Endometrium (tissue), 2 donors: Measurements from ENCODE around the gene TTLL8.

Source experiments
- FAIRE-seq: peaks from 2 replicates; lab custom pipeline; 2012; peaks lifted over from hg19 to GRCh38; lab: Jason Lieb, UNC
- donor health status: control.
- donor health status: control.

TTLL8 gene

GRCh38 chr22:50082961-50083461, 24.9 kb upstream of the TTLL8 start:
- no peak for FAIRE-seq

- no peak for FAIRE-seq
Observed at GRCh38 chr22:50082197-50082715, 24.2 kb upstream of the TTLL8 start.

- no peak for FAIRE-seq
Observed at GRCh38 chr22:50081426-50082196, 23.5 kb upstream of the TTLL8 start.

GRCh38 chr22:50080077-50080465, 22.0 kb upstream of the TTLL8 start:
- no peak for FAIRE-seq

- no peak for FAIRE-seq
Observed at GRCh38 chr22:50078761-50079160, 20.7 kb upstream of the TTLL8 start.

- no peak for FAIRE-seq
Observed at GRCh38 chr22:50078246-50078645, 20.1 kb upstream of the TTLL8 start.

GRCh38 chr22:50076646-50077535, 18.8 kb upstream of the TTLL8 start:
- FAIRE-seq, result no peak

GRCh38 chr22:50074551-50075530, 16.7 kb upstream of the TTLL8 start:
- FAIRE-seq, result no peak

GRCh38 chr22:50074056-50074455, 16.0 kb upstream of the TTLL8 start:
- no peak for FAIRE-seq

- FAIRE-seq, result no peak
Observed at GRCh38 chr22:50072714-50073538, 14.8 kb upstream of the TTLL8 start.

- no peak for FAIRE-seq
Observed at GRCh38 chr22:50072167-50072555, 14.1 kb upstream of the TTLL8 start.

GRCh38 chr22:50071432-50072166, 13.5 kb upstream of the TTLL8 start:
- FAIRE-seq, result no peak

- no peak for FAIRE-seq
Observed at GRCh38 chr22:50070366-50070765, 12.3 kb upstream of the TTLL8 start.

- FAIRE-seq, result no peak
Observed at GRCh38 chr22:50068096-50068495, 10.0 kb upstream of the TTLL8 start.

GRCh38 chr22:50067244-50067643, 9.1 kb upstream of the TTLL8 start:
- no peak for FAIRE-seq

GRCh38 chr22:50064453-50064852, 6.4 kb upstream of the TTLL8 start:
- no peak for FAIRE-seq

GRCh38 chr22:50063589-50064393, 5.7 kb upstream of the TTLL8 start:
- no peak for FAIRE-seq

- FAIRE-seq, result no peak
Observed at GRCh38 chr22:50062509-50063135, 4.5 kb upstream of the TTLL8 start.
